Measurements from ENCODE around the gene SHMT1.
"Not testable (repeated sequence)": the region's sequence is repeated elsewhere in the genome, so short reads cannot be mapped to it uniquely, and the experiment has no call there.

SHMT1 gene

DNA sequence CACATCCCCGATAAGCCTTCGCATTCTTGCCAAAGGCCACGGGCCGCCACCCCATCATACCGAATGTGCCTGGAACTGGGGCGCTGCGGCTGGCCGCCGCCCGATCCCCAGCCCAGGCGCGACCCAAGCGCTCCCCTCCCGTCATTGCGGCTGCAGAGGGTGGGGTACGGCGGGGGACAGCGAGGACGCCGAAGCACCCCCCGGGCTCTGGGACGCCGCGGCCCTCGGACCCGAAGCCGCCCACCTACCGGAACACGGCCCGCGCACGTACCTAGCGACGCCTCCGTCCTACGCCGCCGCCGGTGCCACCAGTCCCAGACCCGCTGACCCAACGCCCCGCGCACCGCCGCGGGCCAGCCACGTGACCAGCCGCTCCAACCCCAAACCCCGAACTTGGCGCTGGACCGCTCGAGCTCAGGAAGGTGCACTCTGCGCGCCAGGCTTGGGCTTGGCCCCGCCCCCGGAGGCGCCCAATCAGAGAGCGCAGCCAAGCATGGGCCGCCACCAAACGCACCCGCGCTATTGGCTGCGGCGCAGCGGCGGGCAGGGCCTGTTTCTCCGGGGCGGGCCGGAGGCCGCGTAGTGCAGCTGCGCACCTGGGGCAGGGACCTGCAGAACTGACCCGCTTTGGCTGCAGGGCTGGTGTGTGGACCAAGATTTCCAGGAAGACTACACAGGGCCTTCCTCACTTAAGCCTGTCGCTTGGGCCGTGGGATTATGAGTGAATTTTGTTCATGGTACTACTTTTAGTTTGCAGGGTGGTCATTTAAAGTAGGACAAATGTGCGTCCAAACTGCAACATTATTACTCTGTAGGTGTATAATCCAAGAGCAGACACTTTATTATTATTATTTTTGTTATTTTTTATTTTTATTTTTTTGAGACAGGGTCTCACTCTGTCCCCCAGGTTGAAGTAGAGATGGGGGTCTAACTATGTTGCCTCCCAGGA, at the start of gene SHMT1:
SHMT1 (minus strand) TSS at position 450 of the 949 bp plus-strand sequence. CDS start 7,569 bp downstream, outside the sequence.
- DNase-seq: peak; percentile 86 to 93

- DNase-seq: not testable (repeated sequence)
These were observed 48.7 kb upstream of the SHMT1 start for GRCh38 chr17:18412001-18412538.

- DNase-seq: peak in 1 of 2 experiments; percentile 27
These were observed 48.1 kb upstream of the SHMT1 start for GRCh38 chr17:18411377-18411864.

DNA sequence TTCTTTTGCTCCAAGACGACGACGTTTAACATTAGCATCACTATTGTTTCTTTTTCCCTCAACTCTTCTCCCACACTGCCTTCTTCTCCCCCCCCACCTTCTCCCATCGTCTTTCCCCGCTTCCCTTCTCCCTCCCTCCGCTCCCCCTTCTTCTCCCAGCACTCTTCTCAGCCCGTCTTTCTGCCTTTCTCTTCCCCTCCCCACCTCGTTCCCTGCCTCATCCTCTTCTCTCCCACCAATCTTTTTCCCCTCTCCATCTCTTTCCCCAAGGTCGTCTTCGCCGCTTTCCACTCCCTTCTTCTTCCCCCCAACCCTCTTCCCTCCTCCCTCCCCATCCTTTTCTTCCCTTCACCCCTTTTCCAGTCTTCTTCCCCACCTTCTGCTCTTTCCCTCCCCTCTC, 47.4 kb upstream of the SHMT1 start:
- peak in 1 of 2 experiments; percentile 44 for DNase-seq

GRCh38 chr17:18409321-18409720, 46.0 kb upstream of the SHMT1 start:
- not testable (repeated sequence) for DNase-seq

DNA sequence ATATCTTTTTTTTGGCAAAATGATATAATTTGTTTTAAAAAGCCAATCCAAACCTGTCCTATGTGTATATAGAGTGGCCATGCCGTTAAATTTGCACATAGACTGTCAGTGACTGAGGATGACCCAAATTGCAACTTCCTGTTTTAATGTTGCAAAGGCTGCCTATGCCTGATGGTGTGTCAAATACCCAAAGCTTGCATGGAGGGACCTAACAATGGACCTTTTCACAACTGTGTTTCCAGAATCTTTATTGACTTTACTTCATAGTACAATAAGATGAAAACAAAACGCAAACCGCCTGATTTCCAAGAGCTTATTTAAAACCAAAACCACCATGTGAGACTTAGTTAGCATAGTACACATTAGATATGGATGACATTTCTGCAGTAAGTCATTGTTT, 45.6 kb upstream of the SHMT1 start:
- not testable (repeated sequence) for DNase-seq

- not testable (repeated sequence) for DNase-seq
These were observed 40.3 kb upstream of the SHMT1 start for GRCh38 chr17:18403604-18404003.

GRCh38 chr17:18403166-18403565, 39.8 kb upstream of the SHMT1 start:
- not testable (repeated sequence) for DNase-seq

DNA sequence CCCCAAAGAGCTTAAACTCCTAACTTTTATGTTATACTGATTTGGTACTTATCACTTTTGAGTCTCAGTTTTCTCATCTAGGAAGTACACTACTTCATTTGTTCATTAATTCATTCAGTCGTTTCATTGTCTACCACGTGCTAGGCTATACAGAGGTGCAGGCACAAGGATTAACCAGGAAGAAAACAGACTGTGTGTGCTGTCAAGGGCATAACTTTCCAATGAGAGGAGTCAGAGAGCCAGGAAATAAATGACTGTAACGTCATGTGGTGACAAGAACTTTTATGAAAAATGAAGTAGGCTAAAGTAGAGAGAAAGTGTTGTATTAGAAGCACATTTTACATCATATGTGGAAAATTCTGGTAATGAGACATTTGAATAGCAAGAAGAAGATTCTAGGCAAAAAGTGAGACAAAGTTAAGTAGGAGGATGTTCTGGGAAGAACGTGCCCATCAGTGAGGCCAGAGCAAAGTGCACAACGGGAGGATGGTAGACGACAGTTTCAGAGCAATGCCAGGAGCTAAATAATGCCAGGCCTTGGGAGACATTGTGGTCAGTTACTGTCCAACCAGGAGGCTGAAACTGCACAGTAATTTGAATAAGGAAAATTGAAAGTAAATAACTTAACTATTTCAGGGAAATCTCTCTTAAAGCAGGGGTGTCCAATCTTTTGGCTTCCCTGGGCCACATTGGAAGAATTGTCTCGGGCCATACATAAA, 38.7 kb upstream of the SHMT1 start:
- DNase-seq: not testable (repeated sequence)

DNA sequence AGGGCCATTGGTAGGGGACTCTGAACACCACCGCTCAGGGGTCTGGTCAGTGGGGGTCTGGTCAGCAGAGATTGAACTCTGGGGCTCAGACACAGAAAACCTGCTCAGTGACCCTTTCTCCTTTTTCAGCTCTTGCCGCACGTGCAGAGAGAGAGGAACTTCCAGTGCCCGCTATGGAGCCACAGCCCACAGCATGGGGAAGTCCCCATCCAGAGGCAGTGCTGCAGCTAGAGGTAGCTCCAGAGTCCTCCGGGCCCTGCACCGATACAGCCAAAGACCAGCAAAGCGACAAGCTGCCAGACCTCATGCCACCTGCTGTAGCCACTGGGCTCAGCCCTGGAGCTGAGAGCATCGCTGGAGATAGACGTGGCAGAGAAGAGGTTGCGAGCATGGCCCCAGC, 25.4 kb upstream of the SHMT1 start:
- not testable (repeated sequence) for DNase-seq

- not testable (repeated sequence) for DNase-seq
These were observed 24.9 kb upstream of the SHMT1 start for GRCh38 chr17:18388266-18388665.

DNA sequence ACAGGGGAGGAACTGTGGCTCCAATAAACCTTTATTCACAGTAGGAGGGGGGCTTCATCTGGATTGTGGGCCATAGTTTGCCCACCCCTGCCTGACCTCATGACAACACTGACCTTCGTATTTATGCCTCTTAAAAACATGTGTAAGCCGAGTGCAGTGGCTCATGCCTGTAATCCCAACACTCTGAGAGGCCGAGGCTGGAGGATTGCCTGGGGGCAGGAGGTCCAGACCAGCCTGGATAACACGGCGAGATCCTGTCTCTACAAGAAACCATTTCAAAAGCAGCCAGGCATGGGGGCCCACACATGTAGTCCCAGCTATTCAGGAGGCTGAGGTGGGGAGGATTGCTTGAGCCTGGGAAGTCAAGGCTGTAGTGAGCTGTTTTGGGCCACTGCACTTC, 24.2 kb upstream of the SHMT1 start:
- DNase-seq: not testable (repeated sequence)

GRCh38 chr17:18384271-18384670, 20.9 kb upstream of the SHMT1 start:
- DNase-seq: not testable (repeated sequence)

GRCh38 chr17:18383079-18383481, 19.7 kb upstream of the SHMT1 start:
- DNase-seq: peak in 1 of 2 experiments; percentile 13

GRCh38 chr17:18382441-18383078, 19.2 kb upstream of the SHMT1 start:
- no peak for DNase-seq

GRCh38 chr17:18381953-18382245, 18.5 kb upstream of the SHMT1 start:
- DNase-seq: no peak

DNA sequence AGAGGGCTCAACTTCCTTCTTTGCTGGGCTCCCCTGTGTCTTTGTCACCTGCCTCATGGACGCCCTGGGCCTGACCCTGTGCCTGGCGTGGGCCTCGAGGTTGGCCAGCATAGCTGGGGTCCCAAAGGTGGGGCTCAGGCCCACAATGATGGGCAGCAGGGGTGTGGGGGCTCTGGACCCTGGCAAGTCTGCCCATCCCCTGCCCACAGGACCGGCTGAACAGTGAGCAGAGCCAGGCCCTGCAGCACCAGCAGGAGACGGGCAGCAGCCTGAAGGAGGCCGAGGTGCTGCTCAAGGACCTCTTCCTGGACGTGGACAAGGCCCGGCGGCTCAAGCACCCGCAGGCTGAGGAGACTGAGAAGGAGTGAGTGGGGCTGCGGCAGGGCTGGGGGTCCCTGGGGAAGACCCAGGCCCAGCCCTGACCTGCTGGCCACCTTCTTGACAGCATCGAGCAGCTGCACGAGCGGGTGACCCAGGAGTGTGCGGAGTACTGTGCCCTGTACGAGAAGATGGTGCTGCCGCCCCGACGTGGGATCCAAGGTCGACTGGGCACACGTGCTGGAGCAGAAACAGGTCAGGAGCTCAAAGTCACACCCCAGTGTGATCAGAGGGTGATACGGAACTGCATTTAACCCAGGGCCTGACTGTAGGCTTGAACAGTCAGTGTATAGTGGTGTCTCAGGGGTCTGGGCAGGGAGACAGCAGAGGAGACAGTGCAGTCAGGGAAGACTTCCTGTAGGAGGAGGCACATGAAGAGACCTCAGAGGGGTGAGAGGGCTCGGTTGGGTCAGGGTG, 18.0 kb upstream of the SHMT1 start:
- no peak for DNase-seq

GRCh38 chr17:18380471-18381157, 17.3 kb upstream of the SHMT1 start:
- DNase-seq: no peak

GRCh38 chr17:18379246-18380146, 16.1 kb upstream of the SHMT1 start:
- DNase-seq: no peak

DNA sequence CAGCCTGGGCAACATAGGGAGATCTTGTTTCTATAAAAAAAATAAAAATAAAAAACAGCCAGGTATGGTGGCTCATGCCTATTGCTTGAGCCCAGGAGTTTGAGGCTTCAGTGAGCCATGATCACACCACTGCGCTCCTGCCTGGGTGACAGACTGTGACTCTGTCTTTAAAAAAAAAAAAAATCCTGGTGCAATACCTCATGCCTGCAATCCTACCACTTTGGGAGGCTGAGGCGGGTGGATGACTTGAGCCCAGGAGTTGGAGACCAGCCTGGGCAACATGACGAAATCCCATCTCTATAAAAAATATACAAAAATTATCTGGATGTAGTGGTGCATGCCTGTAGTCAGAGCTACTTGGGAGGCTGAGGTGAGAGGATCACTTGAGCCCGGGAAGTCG, 15.3 kb upstream of the SHMT1 start:
- not testable (repeated sequence) for DNase-seq

- DNase-seq: no peak
These were observed 14.8 kb upstream of the SHMT1 start for GRCh38 chr17:18378205-18378505.

Measured in NCI-H524 (cell line).